GM21723 (cell line): Measurements from ENCODE around the gene BTBD10.
"Not testable (repeated sequence)": the region's sequence is repeated elsewhere in the genome, so short reads cannot be mapped to it uniquely, and the experiment has no call there.

Source experiments
- ATAC-seq: cut with Tn5 transposase; IDR thresholded peaks from one replicate; pipeline ENCODE4 v1.9.1; 2021; ENCODE audit warnings: mild to moderate bottlenecking, moderate library complexity; ENCODE audit not compliant: unreplicated experiment

Gene BTBD10

GRCh38 chr11:13445588-13445987 is 17.4 kb downstream of the BTBD10 start:
- ATAC-seq, result no peak

DNA sequence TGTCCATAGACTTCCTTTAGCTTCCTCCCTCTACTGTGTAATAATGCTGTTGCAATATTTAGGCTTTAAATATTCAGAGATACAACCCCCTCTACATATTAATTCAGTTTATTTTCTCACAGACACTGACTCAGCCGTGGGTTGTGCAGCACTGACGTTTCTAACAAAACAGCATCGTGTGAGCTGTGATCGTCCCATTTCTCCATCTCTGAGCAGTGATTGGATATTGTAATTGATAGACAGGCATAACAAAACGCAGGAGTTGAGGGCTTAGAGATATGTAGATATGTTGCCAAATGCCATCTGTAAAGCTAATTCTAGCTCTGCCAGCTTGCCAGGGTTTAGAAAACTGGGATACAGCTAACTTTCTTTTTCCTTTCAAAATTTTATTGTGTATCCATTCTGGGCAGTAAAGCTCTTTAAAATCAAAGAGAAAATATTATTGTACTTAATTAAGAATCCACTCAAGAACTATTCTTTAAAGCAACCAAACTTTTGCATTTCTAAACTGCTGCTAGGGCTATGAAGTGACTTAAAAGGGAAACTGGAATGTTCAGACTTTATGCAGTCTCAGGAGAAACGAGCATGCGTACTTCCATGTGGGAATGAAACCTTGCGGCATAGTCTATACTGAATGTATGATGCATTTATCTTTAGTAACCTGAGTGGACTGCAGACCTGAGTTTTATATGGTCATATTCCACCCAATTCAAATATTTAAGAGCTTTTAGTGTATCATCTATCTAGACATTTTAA is 22.7 kb downstream of the BTBD10 start:
- ATAC-seq, result no peak

DNA sequence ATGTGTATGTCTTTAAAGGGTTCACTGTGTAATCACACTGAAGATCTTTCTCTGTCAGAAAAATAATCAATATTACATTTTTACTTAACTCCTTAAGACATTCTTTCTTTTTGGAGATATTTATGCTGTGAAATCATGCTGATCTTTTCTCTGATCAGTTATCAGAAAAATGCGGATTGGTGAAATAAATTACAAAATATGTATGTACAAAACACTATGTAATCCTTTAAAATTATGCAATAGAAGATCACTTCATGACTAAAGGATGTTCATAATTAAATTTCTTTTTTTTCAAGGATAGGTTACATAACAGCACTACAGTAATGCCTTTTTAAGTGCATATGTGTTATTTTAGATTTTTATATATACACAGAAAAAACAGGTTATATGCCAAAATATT is 24.7 kb downstream of the BTBD10 start:
- ATAC-seq, result no peak

DNA sequence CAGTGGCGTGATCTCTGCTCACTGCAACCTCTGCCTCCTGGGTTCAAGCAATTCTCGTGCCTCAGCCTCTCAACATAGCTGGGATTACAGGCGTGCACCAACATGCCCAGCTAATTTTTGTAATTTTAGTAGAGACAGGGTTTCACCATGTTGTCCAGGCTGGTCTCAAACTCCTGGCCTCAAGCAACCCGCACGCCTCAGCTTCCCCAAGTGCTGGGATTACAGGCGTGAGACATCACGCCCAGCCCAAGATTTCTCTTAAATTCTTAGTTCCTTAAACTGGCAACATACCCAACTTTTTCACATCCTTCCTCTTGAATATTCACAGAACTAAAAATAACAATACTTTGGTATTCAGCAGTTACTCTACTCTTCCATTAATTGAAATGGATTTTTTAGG is 26.2 kb downstream of the BTBD10 start:
- ATAC-seq, result not testable (repeated sequence)

- no peak for ATAC-seq
Measured at GRCh38 chr11:13434247-13435205, 28.5 kb downstream of the BTBD10 start.

DNA sequence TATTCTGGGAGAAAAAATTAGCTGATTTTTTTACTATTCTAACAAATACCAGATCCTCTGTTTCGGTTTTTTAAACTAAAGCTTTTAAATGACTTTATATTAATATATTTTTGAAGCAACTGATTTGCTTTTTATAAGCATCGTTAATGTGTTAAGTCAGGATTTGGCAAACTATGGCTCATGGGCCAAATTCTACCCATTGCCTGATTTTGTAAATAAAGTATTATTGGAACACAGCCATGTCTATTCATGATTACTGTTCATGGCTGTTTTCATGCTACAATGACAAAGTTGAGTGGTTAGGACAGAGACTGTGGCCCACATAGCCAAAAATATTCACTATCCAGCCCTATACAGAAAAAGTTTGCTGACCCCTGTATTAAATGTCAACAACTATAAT is 29.6 kb downstream of the BTBD10 start:
- no peak for ATAC-seq

- no peak for ATAC-seq
Measured at GRCh38 chr11:13429836-13430235, 33.2 kb downstream of the BTBD10 start.

GRCh38 chr11:13429288-13429687 is 33.7 kb downstream of the BTBD10 start:
- ATAC-seq, result no peak

- ATAC-seq, result no peak
Measured at GRCh38 chr11:13427440-13427839, 35.6 kb downstream of the BTBD10 start.

- no peak for ATAC-seq
Measured at GRCh38 chr11:13423372-13423771, 39.6 kb downstream of the BTBD10 start.

GRCh38 chr11:13421561-13421960 is 41.5 kb downstream of the BTBD10 start:
- ATAC-seq, result no peak

DNA sequence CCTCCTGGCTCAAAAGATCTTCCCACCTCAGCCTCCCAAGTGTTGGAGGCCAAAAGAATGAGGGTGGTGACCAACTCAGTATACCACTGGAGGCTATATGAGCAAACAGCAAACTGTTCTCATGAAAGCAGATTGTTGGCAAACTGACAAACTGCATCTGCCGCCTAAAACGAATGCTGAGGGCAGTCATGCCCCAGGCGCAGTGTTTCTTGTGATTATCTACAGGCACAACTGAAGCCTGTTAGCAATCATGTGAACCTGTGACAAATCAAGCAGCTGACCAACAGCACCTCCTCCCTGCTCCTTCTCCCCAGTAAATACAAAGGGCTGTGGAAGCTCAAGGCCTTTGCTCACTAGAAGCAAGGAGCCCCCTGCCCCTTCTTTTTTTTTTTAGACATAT is 47.8 kb downstream of the BTBD10 start:
- no peak for ATAC-seq

DNA sequence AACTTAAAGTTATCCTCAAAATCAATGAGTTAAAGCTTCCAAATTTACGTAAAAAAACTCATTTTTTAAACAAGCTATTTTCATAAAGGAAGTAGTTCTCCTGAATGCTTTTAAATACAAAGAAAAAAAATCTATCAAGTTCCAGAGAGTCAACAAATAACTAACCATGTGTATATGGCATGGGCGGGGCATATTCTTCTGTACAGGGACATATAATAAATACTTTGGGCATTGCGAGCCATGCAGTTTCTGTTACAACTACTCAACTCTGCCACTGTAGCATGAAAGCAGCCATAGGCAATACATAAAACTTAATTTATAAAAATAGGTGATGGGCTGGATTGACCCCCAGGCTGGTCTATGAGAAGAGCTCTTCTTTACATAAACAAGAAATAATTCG is 57.8 kb downstream of the BTBD10 start:
- no peak for ATAC-seq

- not testable (repeated sequence) for ATAC-seq
Measured at GRCh38 chr11:13398335-13398734, 64.7 kb downstream of the BTBD10 start.

GRCh38 chr11:13391217-13391616 is 71.8 kb downstream of the BTBD10 start:
- no peak for ATAC-seq

DNA sequence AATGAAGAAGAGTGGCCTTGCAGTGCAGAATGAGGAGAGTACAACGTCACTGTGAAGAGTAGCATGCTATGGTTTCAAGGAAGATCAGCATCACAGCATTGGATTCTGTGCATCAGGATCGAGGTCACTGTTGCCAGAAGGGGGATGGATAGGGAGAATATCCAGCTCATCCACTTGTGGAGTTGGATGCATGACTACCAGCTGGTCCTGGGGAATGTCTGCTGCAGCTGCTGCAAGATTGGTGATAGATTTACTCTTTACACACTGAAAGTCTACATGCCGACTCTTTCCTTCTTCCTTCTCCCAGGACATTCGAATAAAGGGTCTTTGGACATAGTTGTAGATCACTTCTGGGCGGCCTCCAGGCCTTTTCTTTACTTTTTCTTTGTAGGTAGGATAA is 74.3 kb downstream of the BTBD10 start:
- ATAC-seq, result no peak

DNA sequence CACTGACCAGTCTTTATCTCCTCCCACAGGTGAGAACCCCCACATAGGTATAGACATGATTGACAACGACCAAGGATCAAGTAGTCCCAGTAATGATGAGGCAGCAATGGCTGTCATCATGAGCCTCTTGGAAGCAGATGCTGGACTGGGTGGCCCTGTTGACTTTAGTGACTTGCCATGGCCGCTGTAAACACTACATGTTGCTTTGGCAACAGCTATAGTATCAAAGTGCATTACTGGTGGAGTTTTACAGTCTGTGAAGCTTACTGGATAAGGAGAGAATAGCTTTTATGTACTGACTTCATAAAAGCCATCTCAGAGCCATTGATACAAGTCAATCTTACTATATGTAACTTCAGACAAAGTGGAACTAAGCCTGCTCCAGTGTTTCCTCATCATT is 76.5 kb downstream of the BTBD10 start:
- no peak for ATAC-seq

DNA sequence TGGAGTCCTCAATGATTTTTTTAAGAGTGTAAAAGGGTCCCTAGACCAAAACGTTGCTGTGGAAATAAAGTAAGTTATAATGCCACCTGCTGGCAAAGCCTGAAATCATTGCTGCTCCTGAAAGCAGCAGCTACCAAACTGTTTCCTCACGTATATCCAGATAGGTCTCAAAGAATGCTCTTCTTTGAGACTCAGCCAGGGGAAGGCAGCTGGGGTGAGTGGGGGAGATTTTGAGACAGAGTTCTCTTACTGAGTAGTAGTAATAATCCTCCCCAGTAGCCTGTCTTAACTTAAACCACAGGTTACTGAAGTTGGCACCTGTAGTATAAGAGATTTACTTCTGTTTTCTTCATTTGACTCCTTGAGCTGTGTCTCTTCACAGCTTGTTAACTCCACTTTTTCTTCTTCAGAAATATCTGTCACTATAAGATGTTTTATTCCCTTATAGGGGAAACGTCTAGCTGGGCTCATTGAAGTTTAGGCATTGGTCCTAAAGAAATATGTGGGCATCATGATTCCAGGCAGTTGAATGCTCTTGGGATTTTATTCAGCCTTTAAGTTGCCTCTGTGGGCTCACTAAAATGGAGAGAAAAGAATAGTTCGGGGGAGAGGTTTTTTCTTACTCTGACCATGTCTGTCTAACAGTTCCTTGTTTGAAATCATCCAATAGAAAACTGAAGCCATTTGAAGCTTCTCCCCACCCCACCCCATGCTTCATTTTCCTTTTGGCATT is 77.9 kb downstream of the BTBD10 start:
- peak; percentile 61 for ATAC-seq

DNA sequence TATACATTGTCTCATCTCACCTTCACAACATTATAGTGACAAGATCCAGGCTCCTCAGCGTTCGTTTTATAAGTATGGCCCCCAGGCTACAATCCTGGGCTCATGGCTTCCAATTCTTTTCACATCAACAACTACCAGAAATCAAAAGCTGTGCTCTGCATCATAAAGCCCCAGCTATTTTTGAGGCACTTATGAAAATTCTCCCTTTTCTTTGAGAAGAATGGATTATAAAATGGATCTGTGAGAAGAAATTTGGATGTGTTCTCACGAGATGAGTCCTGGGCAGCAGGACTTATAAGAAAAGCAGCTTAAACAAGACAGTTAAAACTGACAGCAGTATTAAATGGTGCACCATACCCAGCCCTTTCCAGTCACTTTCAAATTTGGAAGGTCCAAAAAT is 80.3 kb downstream of the BTBD10 start:
- ATAC-seq, result no peak

DNA sequence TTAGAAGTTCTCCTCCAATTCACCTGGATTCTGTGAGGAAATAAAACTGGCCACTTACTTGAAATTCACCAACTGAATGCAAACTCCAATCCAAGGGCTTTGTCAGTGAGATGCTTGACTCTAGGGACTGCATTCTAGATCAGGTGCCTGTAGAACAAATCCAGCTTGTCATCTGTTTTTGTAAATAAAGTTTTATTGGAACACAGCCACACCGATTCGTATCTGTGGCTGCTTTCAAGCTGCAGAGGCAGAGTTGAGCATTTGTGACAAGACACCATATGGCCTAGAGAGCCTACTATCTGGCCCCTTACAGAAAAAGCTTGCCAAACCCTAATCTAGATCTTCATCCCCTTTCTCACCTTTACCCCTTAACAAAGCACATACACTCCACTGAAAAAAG is 82.3 kb downstream of the BTBD10 start:
- ATAC-seq, result no peak

DNA sequence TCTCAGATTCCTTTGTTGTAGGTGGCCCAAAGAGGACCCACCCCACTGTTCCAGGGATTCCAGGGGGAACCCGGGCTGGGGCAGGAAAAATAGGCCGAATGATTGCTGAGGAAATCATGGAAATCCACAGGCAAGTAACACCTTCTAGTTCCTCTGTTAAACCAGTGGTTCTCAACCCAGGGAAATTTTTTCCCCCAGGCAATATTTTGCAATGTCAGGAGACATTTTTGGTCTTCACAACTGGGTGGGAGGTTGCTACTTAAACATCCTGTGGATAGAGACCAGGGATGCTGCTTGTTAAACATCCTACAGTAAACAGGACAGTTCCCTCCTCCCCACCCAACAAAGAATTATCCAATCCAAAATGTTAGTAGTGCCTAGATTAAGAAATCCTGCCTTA is 84.7 kb downstream of the BTBD10 start:
- ATAC-seq, result no peak
